ENCODE data around the gene MAMSTR. TPM values are rescaled to one million over a fixed set of nuclear protein-coding genes. Genes with fewer than 3 reads are reported as not detected.

MAMSTR gene
- polyA plus RNA-seq, 1 donor from 2014 or later = 0.45 TPM

DNA sequence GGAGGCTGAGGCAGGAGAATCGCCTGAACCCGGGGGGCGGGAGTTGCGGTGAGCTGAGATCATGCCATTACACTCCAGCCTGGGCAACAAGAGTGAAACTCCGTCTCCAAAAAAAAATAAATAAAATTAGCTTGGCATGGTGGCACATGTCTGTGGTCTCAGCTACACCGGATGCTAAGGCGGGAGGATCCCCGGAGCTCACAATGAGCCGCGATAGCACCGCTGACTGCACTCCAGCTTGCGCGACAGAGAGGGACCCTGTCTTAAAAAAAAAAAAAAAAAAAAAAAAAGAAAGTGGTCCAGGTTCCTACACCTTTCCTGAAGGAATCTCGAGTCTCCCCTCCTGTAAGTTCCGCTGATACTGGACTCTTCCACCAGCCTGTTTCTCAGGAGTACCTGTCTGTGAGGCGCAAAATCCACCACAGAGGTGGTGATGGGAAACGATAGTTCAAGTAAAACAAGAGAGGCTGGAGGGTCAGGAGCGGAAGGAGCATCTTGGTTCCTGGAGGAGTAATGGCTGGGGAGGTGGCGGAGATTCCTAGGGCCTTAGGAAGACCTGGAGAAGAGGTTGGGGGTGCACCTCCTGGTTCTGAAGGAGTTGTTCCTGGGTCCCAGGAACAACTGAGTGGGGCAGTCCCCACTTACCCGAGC, 32.4 kb upstream of the MAMSTR start:
- H3K27me3 Mint-ChIP-seq = peaks cover 37% of the 10 kb centered on the region
- peak overlapping the region in 3 of 4 donors; percentile 19 to 75 (median 45) for H3K4me3 Mint-ChIP-seq
- no peak overlapping the region for H3K27ac Mint-ChIP-seq
- peaks cover 3 to 8% (median 5%) of the 10 kb centered on the region in 3 donors for H3K4me1 Mint-ChIP-seq
- no peaks in the 10 kb centered on the region for H3K36me3 Mint-ChIP-seq
- no peaks in the 10 kb centered on the region for H3K9me3 Mint-ChIP-seq

- Mint-ChIP-seq H3K9me3 (peaks cover 0 to 2% (median 0%) of the 10 kb centered on the region in 3 donors), H3K36me3 (no peaks in the 10 kb centered on the region), H3K27me3 (peaks cover 46% of the 10 kb centered on the region), H3K4me1 (peaks cover 3 to 8% (median 5%) of the 10 kb centered on the region in 3 donors), H3K27ac (peak overlapping the region in 1 of 3 donors; percentile 71), H3K4me3 (peak overlapping the region in 3 of 4 donors; percentile 25 to 62 (median 45))
Observed at GRCh38 chr19:48750771-48751504, 31.4 kb upstream of the MAMSTR start.

DNA sequence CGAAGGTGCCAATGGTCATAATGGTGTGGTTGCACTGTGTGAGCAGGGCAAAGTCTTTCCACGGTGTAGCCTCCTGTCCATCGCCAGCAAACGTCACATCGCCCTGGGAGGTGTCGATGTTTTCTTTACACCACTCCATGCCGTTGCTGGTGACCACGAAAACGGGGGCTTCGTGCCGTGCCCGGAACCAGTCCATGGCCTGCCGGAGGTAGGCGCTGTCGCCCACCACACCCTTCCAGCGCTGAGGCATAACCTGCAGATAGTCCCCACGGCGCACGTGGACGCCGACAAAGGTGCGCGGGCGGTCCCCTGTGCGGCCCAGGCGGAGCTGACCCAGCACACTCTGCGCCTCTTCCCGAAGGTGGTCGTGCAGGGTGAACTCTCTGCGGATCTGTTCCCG, 30.8 kb upstream of the MAMSTR start:
- H3K4me1 Mint-ChIP-seq = peaks cover 3 to 8% (median 5%) of the 10 kb centered on the region in 3 donors
- peaks cover 0 to 2% (median 0%) of the 10 kb centered on the region in 3 donors for H3K9me3 Mint-ChIP-seq
- H3K36me3 Mint-ChIP-seq = no peaks in the 10 kb centered on the region
- H3K4me3 Mint-ChIP-seq = peak overlapping the region in 1 of 4 donors; percentile 45
- peaks cover 45% of the 10 kb centered on the region for H3K27me3 Mint-ChIP-seq
- H3K27ac Mint-ChIP-seq = peak overlapping the region in 1 of 3 donors; percentile 71

DNA sequence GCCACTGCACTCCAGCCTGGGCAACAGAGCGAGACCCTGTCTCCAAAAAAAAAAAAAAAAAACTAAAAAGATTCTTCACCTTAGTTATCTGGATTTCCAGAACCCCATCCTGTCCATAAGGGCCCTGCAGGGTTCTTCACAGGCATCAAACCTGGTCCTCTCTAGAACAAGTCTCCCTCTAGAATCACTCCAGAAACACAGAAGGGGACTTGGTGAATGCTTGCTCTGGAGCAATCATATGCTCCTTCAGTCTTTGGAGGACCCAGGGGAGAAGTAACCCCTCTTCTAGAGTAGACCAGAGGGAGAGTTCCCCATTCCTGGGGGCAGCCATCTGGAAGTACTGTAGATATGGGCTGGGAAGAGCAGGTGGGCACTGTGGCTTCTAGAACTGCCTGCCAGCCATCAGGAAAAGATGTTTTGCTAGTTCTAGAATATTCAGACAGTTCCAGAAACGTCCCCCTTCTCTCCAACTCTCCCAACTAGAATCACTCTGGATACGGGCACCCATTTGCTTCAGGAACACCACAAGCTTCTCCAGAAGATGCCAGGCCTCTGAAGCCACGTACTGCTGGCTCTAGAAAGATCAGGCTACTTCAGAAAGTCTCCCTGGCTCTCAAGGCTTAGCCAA, 30.2 kb upstream of the MAMSTR start:
- Mint-ChIP-seq H3K36me3 (no peaks in the 10 kb centered on the region), H3K27ac (no peak overlapping the region), H3K9me3 (peaks cover 0 to 2% (median 0%) of the 10 kb centered on the region in 3 donors), H3K27me3 (peaks cover 41% of the 10 kb centered on the region), H3K4me1 (peaks cover 3 to 8% (median 5%) of the 10 kb centered on the region in 3 donors), H3K4me3 (no peak overlapping the region)

- H3K4me3 Mint-ChIP-seq = peak within 1 kb of the TSS in 2 of 4 donors; percentile 43 to 76
- H3K4me1 Mint-ChIP-seq = peaks cover 0 to 2% (median under 1%) of the 10 kb centered on the region in 3 donors
- H3K36me3 Mint-ChIP-seq = no peaks in the 10 kb centered on the region
- peaks cover 0 to 2% (median 0%) of the 10 kb centered on the region in 3 donors for H3K9me3 Mint-ChIP-seq
- H3K27me3 Mint-ChIP-seq = peaks cover 22% of the 10 kb centered on the region
- peak within 1 kb of the TSS in 1 of 3 donors; percentile 47 for H3K27ac Mint-ChIP-seq
Observed at GRCh38 chr19:48746738-48747575, 27.4 kb upstream of the MAMSTR start, which contains the start of gene IZUMO1. IZUMO1 (minus strand) TSS chr19:48746909; CDS start chr19:48745859, 1,050 bp downstream.

- Mint-ChIP-seq H3K9me3 (peaks cover 0 to 2% (median 2%) of the 10 kb centered on the region in 3 donors), H3K4me3 (peak overlapping the region in 1 of 4 donors; percentile 40), H3K36me3 (no peaks in the 10 kb centered on the region), H3K4me1 (peaks cover 0 to 7% (median 4%) of the 10 kb centered on the region in 3 donors), H3K27me3 (peaks cover 22% of the 10 kb centered on the region), H3K27ac (no peak overlapping the region)
Observed at GRCh38 chr19:48746110-48746509, 26.6 kb upstream of the MAMSTR start.

DNA sequence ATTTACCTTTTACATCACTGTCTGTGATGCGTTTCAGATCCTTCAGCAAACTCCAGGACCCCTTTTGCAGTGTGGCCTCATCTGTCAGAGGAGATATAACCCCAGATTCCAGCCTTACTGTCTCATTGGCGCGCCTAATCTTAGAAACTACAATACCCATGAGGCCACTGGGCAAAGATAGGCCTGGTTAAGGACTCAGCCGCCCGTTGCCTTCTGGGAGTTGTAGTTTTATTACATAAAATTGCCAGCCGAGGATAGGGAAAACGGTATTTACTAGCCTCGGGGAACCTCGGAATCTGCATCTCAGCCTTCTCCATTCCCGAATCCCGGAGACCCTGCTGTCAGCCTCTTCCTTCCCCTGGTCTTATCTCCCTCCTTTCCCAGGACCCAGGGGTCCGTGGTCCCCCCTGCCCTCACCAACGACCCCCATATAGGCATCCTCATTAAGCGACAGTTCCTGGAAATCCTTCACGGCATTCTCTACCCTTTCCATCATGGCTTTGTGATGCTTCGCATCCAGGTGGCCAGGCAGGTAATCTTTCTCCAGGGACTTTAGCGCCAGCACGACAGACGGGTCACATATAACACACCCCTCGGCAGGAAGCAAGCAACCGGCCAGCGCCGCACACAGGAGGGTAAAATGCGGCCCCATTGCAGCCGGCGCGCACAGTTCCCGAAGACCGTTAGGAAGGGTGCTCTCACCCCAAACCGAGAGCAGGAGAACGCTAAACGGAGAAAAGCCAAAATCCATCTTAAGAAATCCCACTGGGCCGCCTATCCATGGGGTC, 25.9 kb upstream of the MAMSTR start:
- H3K9me3 Mint-ChIP-seq = peaks cover 0 to 4% (median 2%) of the 10 kb centered on the region in 3 donors
- no peaks in the 10 kb centered on the region for H3K36me3 Mint-ChIP-seq
- H3K27me3 Mint-ChIP-seq = peaks cover 25% of the 10 kb centered on the region
- H3K27ac Mint-ChIP-seq = peak overlapping the region in 2 of 3 donors; percentile 47 to 61
- H3K4me3 Mint-ChIP-seq = no peak overlapping the region
- peaks cover 0 to 10% (median 5%) of the 10 kb centered on the region in 3 donors for H3K4me1 Mint-ChIP-seq

DNA sequence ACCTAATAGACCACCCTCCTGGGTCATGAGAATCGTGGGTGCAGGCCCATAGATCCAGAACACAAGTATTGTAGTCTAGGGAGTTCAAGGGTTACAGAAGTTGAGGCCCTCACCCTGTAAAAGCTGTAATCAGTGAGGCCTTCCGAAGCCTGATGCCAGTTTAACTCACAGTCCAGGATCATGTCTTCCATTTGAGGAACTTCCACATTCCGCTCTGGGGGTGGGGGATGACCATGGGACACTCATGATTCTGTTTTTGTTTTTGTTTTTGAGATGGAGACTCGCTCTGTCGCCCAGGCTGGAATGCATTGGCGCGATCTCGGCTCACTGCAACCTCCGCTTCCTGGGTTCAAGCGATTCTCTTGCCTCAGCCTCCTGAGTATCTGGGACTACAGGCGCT, 22.6 kb upstream of the MAMSTR start:
- no peaks in the 10 kb centered on the region for H3K36me3 Mint-ChIP-seq
- H3K4me1 Mint-ChIP-seq = peaks cover 0 to 15% (median 5%) of the 10 kb centered on the region in 3 donors
- H3K9me3 Mint-ChIP-seq = peaks cover 0 to 4% (median 2%) of the 10 kb centered on the region in 3 donors
- H3K27ac Mint-ChIP-seq = no peak overlapping the region
- H3K4me3 Mint-ChIP-seq = no peak overlapping the region
- peaks cover 23% of the 10 kb centered on the region for H3K27me3 Mint-ChIP-seq

DNA sequence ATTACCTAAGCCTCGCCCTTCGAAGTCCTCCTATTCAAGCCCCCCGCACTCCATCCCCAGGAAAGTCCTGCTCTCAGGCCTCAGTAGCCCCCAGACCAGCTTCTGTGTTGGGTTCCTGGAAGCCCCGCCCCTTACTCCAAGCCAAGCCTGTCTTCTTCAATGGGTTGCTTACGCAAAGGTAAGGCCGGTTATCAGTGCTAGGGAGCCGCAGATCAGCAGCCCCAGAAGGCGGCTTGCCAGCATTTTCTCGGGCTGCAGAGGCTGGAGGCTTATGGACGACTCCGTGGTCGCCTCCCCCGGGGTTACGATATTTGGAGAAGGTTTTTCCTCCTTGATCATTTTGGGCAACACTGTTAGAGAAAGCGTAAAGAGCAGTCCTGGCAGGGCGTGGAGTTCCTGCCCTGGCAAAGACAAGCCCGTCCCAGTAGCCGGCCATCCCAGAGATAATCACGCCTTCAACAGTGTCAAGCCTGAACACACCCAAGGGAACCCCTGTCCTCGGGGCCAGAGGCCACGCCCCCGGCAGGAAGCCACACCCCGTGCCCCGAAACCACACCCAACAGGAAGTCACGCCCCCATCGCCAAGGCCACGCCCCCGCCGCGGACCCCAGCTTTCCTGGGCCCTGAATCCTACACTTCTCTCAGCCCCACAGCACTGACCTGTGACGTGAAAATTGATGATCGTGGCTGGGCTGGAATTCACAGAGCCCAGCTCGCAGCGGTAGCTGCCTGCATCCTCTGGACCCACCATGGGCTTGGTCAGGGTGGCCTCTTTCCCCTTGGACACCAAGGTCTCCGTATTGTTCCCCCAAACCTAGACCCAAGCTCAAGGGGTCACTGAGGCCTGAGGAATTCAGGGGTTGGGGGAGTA, 21.8 kb upstream of the MAMSTR start:
- Mint-ChIP-seq H3K4me1 (peaks cover 0 to 15% (median 5%) of the 10 kb centered on the region in 3 donors), H3K27ac (peak overlapping the region in 1 of 3 donors; percentile 65), H3K4me3 (peak overlapping the region in 1 of 4 donors; percentile 63), H3K9me3 (peaks cover 0 to 4% (median 2%) of the 10 kb centered on the region in 3 donors), H3K36me3 (no peaks in the 10 kb centered on the region), H3K27me3 (peaks cover 18% of the 10 kb centered on the region)

DNA sequence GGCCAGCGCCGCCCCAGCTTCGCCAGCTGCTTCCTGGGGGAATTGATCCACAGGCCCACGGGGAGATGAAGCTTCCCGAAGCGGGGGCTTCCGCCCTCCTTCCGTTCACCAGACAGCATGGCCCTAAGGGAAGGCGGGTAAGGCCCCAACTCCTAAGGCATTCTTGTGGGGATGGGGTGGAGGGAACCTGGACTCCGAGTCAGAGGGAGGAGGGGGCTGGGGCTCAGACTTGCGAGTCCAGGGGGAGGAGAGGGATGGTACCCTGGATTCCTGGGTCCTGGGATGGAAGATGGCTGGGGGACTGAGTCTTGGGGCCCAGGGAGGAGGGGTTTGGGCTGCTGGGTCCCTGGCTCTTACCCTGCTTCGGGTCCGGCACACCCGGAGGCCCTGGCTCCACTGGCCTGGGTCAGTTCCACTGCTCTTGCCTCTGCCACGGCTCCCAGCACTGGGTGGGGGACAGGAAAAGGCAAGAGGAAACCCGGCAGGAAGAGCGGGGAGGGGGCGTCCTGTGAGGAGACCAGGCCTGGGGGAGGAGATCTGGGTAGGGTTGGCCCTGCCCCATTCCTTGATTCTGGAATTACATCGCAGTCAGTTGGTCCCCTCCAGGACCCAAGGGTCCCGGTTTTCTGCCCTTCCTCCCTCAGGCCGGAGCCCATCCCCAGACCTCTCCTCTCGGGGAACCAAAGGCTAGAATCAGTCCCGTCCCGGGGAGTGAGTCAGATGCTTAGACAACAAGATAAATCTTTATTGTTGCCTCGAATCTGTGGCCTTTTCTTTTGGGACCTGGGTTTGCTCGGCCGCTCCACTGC, 20.8 kb upstream of the MAMSTR start, which contains the start of gene RASIP1:
Gene RASIP1, minus strand, starts transcription at position 447 of the 809 bp plus-strand sequence. Its CDS starts 328 bp downstream, at position 119.
- peak within 1 kb of the TSS in 1 of 3 donors; percentile 65 for H3K27ac Mint-ChIP-seq

GRCh38 chr19:48739404-48740163, 20.1 kb upstream of the MAMSTR start:
- peaks cover 0 to 17% (median 5%) of the 10 kb centered on the region in 3 donors for H3K4me1 Mint-ChIP-seq
- peaks cover 9% of the 10 kb centered on the region for H3K27me3 Mint-ChIP-seq
- H3K27ac Mint-ChIP-seq = no peak overlapping the region
- peaks cover 0 to 4% (median 0%) of the 10 kb centered on the region in 3 donors for H3K9me3 Mint-ChIP-seq
- peak overlapping the region in 1 of 4 donors; percentile 75 for H3K4me3 Mint-ChIP-seq
- H3K36me3 Mint-ChIP-seq = no peaks in the 10 kb centered on the region

More for the DNA sequence above, 20.8 kb upstream of the MAMSTR start, which contains the start of gene RASIP1:
- Mint-ChIP-seq H3K4me1 (peaks cover 0 to 15% (median 5%) of the 10 kb centered on the region in 3 donors), H3K4me3 (peak within 1 kb of the TSS in 1 of 4 donors; percentile 75), H3K9me3 (peaks cover 0 to 4% (median 0%) of the 10 kb centered on the region in 3 donors), H3K36me3 (no peaks in the 10 kb centered on the region), H3K27me3 (peaks cover 10% of the 10 kb centered on the region)

Data from IgD-negative memory B cell (primary cell).